ENCODE measurements around the gene AP5Z1.

- no peak for TF ChIP-seq CTCF (conservative IDR thresholded peaks at IDR 0.05; ENCODE audit: low read depth, low read length)
- no peak for TF ChIP-seq RCOR1 (IDR thresholded peaks at IDR 0.05; ENCODE audit: insufficient replicate concordance, low read length)
- TF ChIP-seq POLR2A (IDR thresholded peaks at IDR 0.05; ENCODE audit: low read depth, low read length): no peak
- TF ChIP-seq CEBPB (IDR thresholded peaks at IDR 0.05; ENCODE audit: low read depth, low read length): no peak
Observed at GRCh38 chr7:4734587-4735345, 40.7 kb upstream of the AP5Z1 start.
